Muscle layer of colon (tissue), 2 donors: ENCODE measurements around the gene BRD1.

Experiments
- H3K27ac ChIP-seq: one replicate; pipeline ENCODE4 v1.7.0; 2013; ENCODE audit warnings: low read depth, mild to moderate bottlenecking, low read length, moderate library complexity
- H3K27me3 ChIP-seq, 2 donors: one replicate each; pipeline ENCODE4 v1.7.0; 2013; ENCODE audit warnings: low read length in 2 of 2, mild to moderate bottlenecking in 2 of 2; ENCODE audit not compliant: insufficient read depth in 2 of 2, control insufficient read depth in 1 of 2
- H3K36me3 ChIP-seq: one replicate; pipeline ENCODE4 v1.7.0; 2013; ENCODE audit warnings: mild to moderate bottlenecking, low read length; ENCODE audit not compliant: insufficient read depth
- H3K4me1 ChIP-seq: one replicate; pipeline ENCODE4 v1.7.0; 2013; ENCODE audit warnings: mild to moderate bottlenecking, low read length; ENCODE audit not compliant: insufficient read depth
- H3K4me3 ChIP-seq, 2 donors: one replicate each; pipeline ENCODE4 v1.7.0; 2013; ENCODE audit warnings: low read length in 2 of 2, low read depth in 1 of 2, mild to moderate bottlenecking in 1 of 2, moderate library complexity in 1 of 2
- H3K9ac ChIP-seq: one replicate; pipeline ENCODE4 v1.7.0; 2013; ENCODE audit warnings: low read length
- H3K9me3 ChIP-seq: one replicate; pipeline ENCODE4 v1.7.0; 2013; ENCODE audit warnings: mild to moderate bottlenecking, low read length
- donor health status: abdominal sarcoma.
- donor health status: Adenocarcinoma of cecum.

BRD1 gene

DNA sequence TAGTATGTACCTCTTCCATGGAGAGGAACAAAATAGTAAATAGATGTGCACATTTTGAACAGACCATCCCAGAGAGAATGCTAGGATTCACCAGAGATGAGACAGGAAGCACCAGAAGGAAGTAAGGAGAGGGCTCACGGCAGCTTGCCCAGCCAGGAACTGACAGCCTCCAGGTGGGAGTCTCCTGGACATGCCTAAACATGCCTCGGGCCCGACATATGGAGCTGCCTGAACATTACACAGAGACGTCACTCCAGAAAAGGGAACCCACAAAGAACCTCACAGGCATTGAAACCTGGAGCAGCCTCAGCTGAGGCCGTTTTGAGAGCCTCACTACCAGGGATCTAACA is 67.4 kb downstream of the BRD1 start:
- H3K36me3 ChIP-seq, result no peaks in the 10 kb centered on the region
- H3K9me3 ChIP-seq, result no peaks in the 10 kb centered on the region
- no peak overlapping the region for H3K4me3 ChIP-seq
- H3K9ac ChIP-seq, result no peak overlapping the region
- H3K4me1 ChIP-seq, result no peaks in the 10 kb centered on the region
- H3K27ac ChIP-seq, result no peak overlapping the region
- peaks cover 0 to 3% of the 10 kb centered on the region in 2 donors for H3K27me3 ChIP-seq

DNA sequence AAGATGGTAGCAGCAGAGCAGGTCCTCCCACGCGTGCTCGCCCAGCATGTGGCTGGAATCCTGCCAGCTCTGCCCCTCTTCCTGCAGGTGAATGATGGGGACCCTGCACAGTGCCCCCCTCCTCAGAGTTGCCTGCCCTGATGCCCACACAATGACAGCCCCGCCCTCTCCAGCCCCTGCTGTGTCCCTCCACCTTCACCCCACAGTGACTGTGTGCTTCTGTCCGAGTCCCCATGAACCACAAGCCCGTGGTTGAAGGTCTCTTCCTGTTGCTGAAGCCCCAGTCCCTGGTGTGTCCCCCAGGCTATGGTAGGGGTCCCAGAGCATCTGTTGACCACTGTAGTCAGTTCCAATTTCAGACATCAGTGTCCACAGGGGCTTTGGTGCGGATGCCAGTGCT is 71.0 kb downstream of the BRD1 start:
- Histone ChIP-seq H3K4me1 (no peaks in the 10 kb centered on the region), H3K4me3 (no peak overlapping the region), H3K27ac (no peak overlapping the region), H3K27me3 (peaks cover 0 to 3% of the 10 kb centered on the region in 2 donors), H3K36me3 (no peaks in the 10 kb centered on the region), H3K9me3 (no peaks in the 10 kb centered on the region), H3K9ac (no peak overlapping the region)

DNA sequence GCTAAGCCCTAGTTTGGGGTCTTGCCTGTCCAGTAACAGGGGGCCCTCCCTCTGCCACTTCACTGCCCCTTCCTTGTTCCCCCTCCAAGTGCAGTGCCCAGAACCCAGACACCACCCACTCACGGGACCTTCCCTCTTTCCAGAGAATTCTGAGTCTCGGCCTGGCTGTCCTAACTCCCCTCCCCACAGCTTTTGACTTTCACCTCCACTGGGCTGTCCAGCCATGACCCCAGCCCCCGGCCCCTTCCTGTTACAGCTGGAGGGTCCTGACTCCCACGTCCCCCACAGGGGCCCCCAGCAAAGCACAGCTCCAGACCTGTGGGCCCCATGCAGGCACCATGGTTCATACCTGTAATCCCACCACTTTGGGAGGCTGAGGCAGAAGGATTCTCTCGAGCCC is 71.5 kb downstream of the BRD1 start:
- no peaks in the 10 kb centered on the region for H3K4me1 ChIP-seq
- H3K27ac ChIP-seq, result no peak overlapping the region
- H3K9me3 ChIP-seq, result no peaks in the 10 kb centered on the region
- peaks cover 0 to 3% of the 10 kb centered on the region in 2 donors for H3K27me3 ChIP-seq
- no peaks in the 10 kb centered on the region for H3K36me3 ChIP-seq
- H3K4me3 ChIP-seq, result no peak overlapping the region
- H3K9ac ChIP-seq, result no peak overlapping the region

DNA sequence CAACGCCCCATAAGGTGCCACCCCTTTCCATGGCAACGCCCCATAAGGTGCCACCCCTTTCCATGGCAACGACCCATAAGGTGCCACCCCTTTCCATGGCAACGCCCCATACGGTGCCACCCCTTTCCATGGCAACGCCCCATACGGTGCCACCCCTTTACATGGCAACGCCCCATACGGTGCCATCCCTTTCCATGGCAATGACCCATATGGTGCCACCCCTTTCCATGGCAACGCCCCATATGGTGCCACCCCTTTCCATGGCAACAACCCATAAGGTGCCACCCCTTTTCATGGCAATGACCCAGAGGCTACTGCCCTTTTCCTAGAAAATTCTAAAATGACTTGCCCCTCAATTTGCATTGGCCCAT is 72.1 kb downstream of the BRD1 start:
- H3K36me3 ChIP-seq, result no peaks in the 10 kb centered on the region
- no peak overlapping the region for H3K9ac ChIP-seq
- no peak overlapping the region for H3K4me3 ChIP-seq
- H3K27ac ChIP-seq, result no peak overlapping the region
- no peaks in the 10 kb centered on the region for H3K4me1 ChIP-seq
- H3K27me3 ChIP-seq, result peaks cover 0 to 3% of the 10 kb centered on the region in 2 donors
- no peaks in the 10 kb centered on the region for H3K9me3 ChIP-seq

DNA sequence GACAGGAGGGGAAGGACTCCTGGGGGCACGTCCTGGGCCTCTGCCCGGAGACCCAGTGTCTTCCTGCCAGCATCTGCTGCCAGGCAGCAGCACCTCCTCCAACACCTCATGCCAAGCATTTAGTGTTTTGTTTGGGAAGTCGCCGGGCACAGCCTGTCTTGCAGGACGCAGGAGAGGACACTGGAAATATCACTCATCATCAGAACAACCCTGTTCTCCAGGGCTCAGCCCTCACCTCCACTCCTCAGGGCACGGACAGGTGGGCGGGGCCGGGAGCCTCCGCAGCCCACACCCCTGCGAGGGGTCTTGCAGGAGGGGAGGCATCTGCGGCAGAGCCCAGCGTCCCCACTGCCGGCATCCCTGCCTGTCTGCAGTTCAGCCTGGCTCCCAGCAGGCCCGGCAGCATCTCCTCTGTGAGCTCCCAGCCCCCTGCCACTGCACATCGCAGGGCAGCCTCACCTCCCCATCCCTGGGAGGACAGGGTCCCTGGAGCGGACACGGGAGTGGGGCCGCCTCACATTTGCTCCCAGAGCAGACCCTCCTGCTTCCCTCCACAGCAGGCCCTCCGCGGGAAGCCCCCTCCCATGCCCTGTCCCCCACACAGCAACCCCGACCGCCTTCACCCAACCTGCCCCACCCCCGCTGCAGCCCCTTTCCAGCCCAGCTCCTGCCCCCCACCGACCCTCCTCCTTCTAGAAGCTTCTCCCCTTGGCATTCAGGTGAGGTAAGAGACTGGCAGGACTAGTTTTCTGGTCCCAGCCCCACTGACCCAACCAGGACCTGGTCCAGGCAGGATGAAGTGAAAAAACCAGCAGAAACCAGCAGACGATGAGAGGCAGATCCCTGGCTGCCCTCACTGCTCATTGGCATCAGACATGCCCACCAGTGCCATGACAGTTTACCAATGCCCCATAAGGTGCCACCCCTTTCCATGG is 72.7 kb downstream of the BRD1 start:
- H3K27ac ChIP-seq, result no peak overlapping the region
- H3K9ac ChIP-seq, result no peak overlapping the region
- H3K9me3 ChIP-seq, result no peaks in the 10 kb centered on the region
- H3K4me1 ChIP-seq, result no peaks in the 10 kb centered on the region
- no peak overlapping the region for H3K4me3 ChIP-seq
- no peaks in the 10 kb centered on the region for H3K36me3 ChIP-seq
- H3K27me3 ChIP-seq, result peaks cover 0 to 8% of the 10 kb centered on the region in 2 donors

DNA sequence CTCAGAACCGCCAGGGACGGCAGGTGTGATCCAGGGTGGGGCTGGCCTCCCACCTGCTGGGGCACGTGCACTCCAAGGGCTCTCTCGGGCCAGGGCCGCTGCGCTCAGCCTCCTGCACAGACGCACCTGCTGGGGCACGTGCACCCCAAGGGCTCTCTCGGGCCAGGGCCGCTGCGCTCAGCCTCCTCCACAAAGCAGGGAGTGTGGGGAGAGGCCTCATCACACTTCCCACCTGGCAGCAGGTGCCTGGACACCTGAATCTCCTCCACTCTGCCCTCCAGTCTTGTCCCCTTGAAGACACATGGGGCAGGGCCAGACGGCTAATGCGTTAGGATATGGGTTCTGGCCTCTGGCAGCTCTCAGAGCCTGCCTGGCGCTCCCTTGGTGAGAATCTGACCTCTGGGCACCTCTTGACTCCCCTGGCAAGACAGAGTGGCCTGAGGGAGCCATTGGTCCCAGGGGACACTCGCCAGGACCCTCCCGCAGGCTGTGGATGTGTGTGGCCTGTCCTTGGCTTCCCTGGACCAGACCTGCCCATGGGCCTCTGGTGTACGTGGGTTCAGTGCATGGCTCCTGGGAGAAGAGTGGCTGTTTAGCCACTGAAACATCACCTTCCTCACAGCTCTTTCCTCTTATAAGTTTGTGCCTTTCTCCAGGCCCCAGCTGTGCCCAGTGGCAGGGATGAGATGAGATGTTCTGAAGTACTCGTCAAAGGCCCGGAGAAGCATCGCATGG is 73.5 kb downstream of the BRD1 start:
- Histone ChIP-seq H3K27me3 (peaks cover 0 to 13% of the 10 kb centered on the region in 2 donors), H3K36me3 (no peaks in the 10 kb centered on the region), H3K4me1 (no peaks in the 10 kb centered on the region), H3K27ac (no peak overlapping the region), H3K4me3 (no peak overlapping the region), H3K9me3 (no peaks in the 10 kb centered on the region), H3K9ac (no peak overlapping the region)

DNA sequence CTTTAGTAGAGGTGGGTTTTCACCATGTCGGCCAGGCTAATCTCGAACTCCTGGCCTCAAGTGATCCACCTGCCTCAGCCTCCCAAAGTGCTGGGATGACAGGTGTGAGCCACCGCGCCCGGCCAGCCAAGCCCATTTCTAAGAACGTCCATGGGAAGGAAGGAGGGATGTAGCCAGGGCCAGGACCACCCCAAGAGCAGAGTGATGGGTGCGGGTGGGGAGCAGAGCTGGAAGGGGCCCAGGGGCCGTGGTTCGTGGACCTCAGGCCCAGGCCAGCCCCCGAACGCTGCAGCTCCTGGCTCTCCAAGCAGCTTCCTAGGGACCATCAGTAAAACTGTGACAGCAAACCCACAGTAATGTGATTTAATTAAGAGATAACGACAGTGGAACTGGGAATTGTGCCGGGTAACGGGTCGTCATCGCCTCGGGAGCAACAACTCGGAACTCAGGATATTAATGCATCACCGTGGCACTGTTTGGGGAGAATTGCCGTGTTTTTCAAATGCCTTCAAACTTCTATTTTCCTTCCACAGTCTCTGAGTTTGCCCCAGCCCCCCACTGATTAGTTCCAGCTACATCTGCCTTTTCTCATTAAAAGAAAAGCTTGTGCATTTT is 74.3 kb downstream of the BRD1 start:
- Histone ChIP-seq H3K4me1 (no peaks in the 10 kb centered on the region), H3K4me3 (no peak overlapping the region), H3K27ac (no peak overlapping the region), H3K27me3 (peaks cover 0 to 13% of the 10 kb centered on the region in 2 donors), H3K9me3 (no peaks in the 10 kb centered on the region), H3K9ac (no peak overlapping the region), H3K36me3 (no peaks in the 10 kb centered on the region)

DNA sequence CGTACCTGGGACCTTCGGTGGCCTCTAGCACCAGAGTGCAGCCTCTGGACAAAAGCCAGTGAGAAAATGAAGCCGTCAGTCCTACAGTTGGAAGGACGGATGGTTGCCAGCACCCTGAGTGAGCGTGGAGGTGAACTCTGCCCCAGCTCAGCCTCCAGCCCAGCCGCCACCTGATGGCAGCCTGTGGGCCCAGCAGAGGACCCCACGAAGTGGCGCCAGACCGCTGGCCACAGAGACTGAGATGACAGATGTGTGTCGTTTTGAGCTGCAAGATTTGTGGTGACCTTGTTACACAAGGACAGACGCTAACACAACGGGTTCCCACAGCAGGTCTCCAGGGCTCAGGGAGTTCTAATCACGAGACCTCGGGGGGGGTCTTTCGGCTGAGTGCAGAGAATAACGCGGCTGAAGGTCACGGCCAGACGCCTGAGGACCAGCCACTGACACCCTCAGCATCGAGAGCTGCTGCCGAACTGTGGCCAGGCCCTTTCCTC is 75.0 kb downstream of the BRD1 start:
- no peak overlapping the region for H3K9ac ChIP-seq
- H3K27me3 ChIP-seq, result peaks cover 0 to 13% of the 10 kb centered on the region in 2 donors
- H3K27ac ChIP-seq, result no peak overlapping the region
- no peaks in the 10 kb centered on the region for H3K4me1 ChIP-seq
- H3K4me3 ChIP-seq, result no peak overlapping the region
- H3K36me3 ChIP-seq, result no peaks in the 10 kb centered on the region
- H3K9me3 ChIP-seq, result no peaks in the 10 kb centered on the region

DNA sequence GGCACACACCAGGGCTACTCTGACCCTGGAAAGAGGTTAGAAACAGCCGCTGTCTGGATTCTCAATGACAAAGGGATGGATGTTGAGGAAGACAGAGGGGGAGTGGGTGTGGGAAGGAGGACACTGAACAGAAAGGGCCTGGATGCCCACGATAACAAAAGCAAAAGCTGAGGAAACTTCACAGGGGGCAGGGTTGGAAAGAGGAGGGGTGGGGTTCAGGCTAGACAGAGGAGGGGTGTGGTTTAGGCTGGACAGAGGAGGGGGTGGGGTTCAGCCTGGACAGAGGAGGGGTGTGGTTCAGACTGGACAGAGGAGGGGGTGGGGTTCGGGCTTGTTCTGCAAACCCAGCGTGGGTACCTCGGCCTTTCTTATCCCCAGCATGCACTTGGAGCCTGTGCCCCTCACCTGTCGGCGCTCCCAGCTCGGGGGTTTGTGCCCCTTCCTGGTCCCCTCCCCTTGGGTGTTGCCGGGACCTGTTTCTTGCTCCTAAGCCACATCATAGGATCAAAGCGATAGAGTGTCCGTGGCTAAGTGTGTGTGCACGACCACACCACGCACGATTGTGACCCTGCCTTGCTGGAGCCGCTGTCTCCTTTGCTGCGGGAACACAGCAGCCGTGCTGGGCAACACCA is 75.6 kb downstream of the BRD1 start:
- Histone ChIP-seq H3K9me3 (peaks cover 2% of the 10 kb centered on the region), H3K9ac (no peak overlapping the region), H3K27ac (no peak overlapping the region), H3K27me3 (peaks cover 0 to 13% of the 10 kb centered on the region in 2 donors), H3K4me1 (no peaks in the 10 kb centered on the region), H3K4me3 (no peak overlapping the region), H3K36me3 (no peaks in the 10 kb centered on the region)

DNA sequence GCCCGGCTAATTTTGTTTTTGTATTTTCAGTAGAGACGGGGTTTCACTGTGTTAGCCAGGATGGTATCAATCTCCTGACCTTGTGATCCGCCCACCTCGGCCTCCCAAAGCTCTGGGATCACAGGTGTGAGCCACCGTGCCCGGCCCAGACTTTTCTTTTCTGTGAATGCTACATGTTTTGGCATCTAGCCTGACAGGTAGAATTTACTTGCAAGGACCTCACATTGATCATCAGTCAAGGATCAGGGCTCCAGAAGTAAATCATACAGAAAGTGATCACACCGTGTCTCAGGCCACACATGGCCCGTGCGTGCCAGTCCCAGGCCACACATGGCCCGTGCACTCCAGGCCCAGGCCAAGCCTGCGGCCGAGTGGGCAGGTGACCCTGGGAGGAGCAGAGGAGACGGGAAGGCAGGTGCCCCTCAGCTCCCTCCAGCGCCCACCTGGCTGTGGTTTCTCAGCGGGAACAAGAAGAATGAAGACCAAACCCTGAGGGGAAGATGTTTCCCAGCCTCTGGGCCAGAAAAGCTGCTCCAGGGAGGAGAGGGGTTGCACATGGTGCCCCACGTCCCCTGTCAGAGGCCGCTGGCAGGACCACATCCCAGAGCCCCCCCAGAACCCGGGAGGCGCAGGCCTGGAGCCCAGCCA is 76.2 kb downstream of the BRD1 start:
- H3K27ac ChIP-seq, result no peak overlapping the region
- no peaks in the 10 kb centered on the region for H3K4me1 ChIP-seq
- H3K4me3 ChIP-seq, result no peak overlapping the region
- no peaks in the 10 kb centered on the region for H3K36me3 ChIP-seq
- H3K9me3 ChIP-seq, result peaks cover 6% of the 10 kb centered on the region
- peaks cover 0 to 10% of the 10 kb centered on the region in 2 donors for H3K27me3 ChIP-seq
- H3K9ac ChIP-seq, result no peak overlapping the region
